ENCODE data around the gene REEP6. TPM values are rescaled to one million over a fixed set of nuclear protein-coding genes. Genes with fewer than 3 reads are reported as not detected.

Gene REEP6
- total RNA-seq, 1 donor from 2014 or later, result 4.8 TPM

GRCh38 chr19:1450735-1451731 lies 39.9 kb upstream of the REEP6 start:
- H3K9ac ChIP-seq, result no peak overlapping the region

GRCh38 chr19:1451916-1452801 lies 38.8 kb upstream of the REEP6 start:
- Mint-ChIP-seq H3K27ac (peak overlapping the region; percentile 50), H3K4me3 (peak overlapping the region; percentile 71), H3K27me3 (ENCODE audit: insufficient read depth, low read depth) (peaks cover 25% of the 10 kb centered on the region), H3K9me3 (no peaks in the 10 kb centered on the region), H3K4me1 (peaks cover 54% of the 10 kb centered on the region), H3K36me3 (peaks cover 9% of the 10 kb centered on the region)
- peak; percentile 91 for DNase-seq (ENCODE audit: low spot score)
- Histone ChIP-seq H3K27me3 (peaks cover 98% of the 10 kb centered on the region), H3K4me2 (peak overlapping the region; percentile 67), H3K9ac (no peak overlapping the region), H3K36me3 (no peaks in the 10 kb centered on the region), H3K4me3 (no peak overlapping the region), H3K79me2 (ENCODE audit: low read depth) (no peaks in the 10 kb centered on the region), H3K4me1 (peaks cover 30% of the 10 kb centered on the region), H4K20me1 (ENCODE audit: low read depth) (peaks cover 71% of the 10 kb centered on the region), H2AFZ (replicated peaks) (no peak overlapping the region), H3F3A (ENCODE audit: low read depth) (peaks cover 56% of the 10 kb centered on the region), H3K27ac (no peak overlapping the region), H3K9me3 (ENCODE audit: low read depth) (no peaks in the 10 kb centered on the region)
- no peak for TF ChIP-seq EZH2 (IDR thresholded peaks at IDR 0.05)
- TF ChIP-seq CTCF (IDR thresholded peaks at IDR 0.05), result no peak
- no peak for TF ChIP-seq EZH2phosphoT487 (IDR thresholded peaks at IDR 0.05)

More at GRCh38 chr19:1450735-1451731, 39.9 kb upstream of the REEP6 start:
- Histone ChIP-seq H3K27me3 (peaks cover 98% of the 10 kb centered on the region), H3K9me3 (ENCODE audit: low read depth) (no peaks in the 10 kb centered on the region), H3K79me2 (ENCODE audit: low read depth) (no peaks in the 10 kb centered on the region), H3K4me2 (peak overlapping the region; percentile 76), H4K20me1 (ENCODE audit: low read depth) (peaks cover 67% of the 10 kb centered on the region), H3K27ac (no peak overlapping the region), H2AFZ (replicated peaks) (no peak overlapping the region), H3K4me3 (peak overlapping the region; percentile 46), H3K4me1 (peaks cover 33% of the 10 kb centered on the region), H3K36me3 (no peaks in the 10 kb centered on the region), H3F3A (ENCODE audit: low read depth) (peaks cover 64% of the 10 kb centered on the region)
- no peak for DNase-seq (ENCODE audit: low spot score)
- H3K4me1 Mint-ChIP-seq, result peaks cover 56% of the 10 kb centered on the region
- H3K9me3 Mint-ChIP-seq, result no peaks in the 10 kb centered on the region
- peak overlapping the region; percentile 96 for H3K27ac Mint-ChIP-seq
- TF ChIP-seq CTCF (IDR thresholded peaks at IDR 0.05) (no peak), EZH2 (IDR thresholded peaks at IDR 0.05) (no peak), EZH2phosphoT487 (IDR thresholded peaks at IDR 0.05) (no peak)
- H3K27me3 Mint-ChIP-seq (ENCODE audit: insufficient read depth, low read depth), result peaks cover 25% of the 10 kb centered on the region
- H3K36me3 Mint-ChIP-seq, result peaks cover 9% of the 10 kb centered on the region
- peak overlapping the region; percentile 88 for H3K4me3 Mint-ChIP-seq

DNA sequence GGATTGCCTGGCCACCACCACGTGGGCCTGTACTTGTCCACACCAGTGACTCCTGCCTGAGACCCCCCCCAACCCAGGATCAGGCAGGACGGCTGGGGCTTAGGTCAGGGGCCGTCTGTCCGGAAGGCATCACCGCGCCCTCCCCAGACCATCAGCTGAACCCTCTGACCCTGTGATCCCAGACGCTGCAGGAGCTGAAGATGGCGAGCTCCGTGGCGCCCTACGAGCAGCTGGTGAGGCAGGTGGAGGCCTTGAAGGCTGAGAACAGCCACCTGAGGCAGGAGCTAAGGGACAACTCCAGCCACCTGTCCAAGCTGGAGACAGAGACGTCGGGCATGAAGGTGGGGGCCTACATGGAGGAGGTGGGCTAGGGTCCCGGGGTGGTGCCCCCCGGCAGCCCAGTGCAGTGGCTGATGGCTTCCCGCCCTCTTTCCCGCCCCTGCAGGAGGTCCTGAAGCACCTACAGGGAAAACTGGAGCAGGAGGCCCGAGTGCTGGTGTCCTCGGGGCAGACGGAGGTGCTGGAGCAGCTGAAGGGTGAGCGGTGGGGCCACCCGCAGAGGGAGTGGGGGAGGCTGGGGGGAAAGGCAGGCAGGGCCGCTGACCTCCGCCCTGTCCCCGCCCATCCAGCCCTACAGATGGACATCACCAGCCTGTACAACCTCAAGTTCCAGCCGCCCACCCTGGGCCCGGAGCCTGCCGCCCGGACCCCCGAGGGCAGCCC lies 38.0 kb upstream of the REEP6 start:
- peaks cover 21% of the 10 kb centered on the region for H3K27me3 Mint-ChIP-seq (ENCODE audit: insufficient read depth, low read depth)

More for the DNA sequence above, 38.0 kb upstream of the REEP6 start:
- Mint-ChIP-seq H3K27ac (no peak overlapping the region), H3K4me1 (peaks cover 49% of the 10 kb centered on the region), H3K4me3 (peak overlapping the region; percentile 71), H3K9me3 (no peaks in the 10 kb centered on the region), H3K36me3 (peaks cover 12% of the 10 kb centered on the region)
- peaks cover 52% of the 10 kb centered on the region for H3F3A ChIP-seq (ENCODE audit: low read depth)
- TF ChIP-seq CTCF (IDR thresholded peaks at IDR 0.05), result no peak
- TF ChIP-seq EZH2 (IDR thresholded peaks at IDR 0.05), result no peak
- no peak for TF ChIP-seq EZH2phosphoT487 (IDR thresholded peaks at IDR 0.05)
- H4K20me1 ChIP-seq (ENCODE audit: low read depth), result peaks cover 71% of the 10 kb centered on the region
- H3K9me3 ChIP-seq (ENCODE audit: low read depth), result no peaks in the 10 kb centered on the region
- H3K27me3 ChIP-seq, result peaks cover 98% of the 10 kb centered on the region
- no peak overlapping the region for H3K4me3 ChIP-seq
- no peak for DNase-seq (ENCODE audit: low spot score)
- H3K9ac ChIP-seq, result no peak overlapping the region
- H3K79me2 ChIP-seq (ENCODE audit: low read depth), result no peaks in the 10 kb centered on the region
- H3K36me3 ChIP-seq, result no peaks in the 10 kb centered on the region
- no peak overlapping the region for H3K27ac ChIP-seq
- H2AFZ ChIP-seq (replicated peaks), result no peak overlapping the region
- H3K4me1 ChIP-seq, result peaks cover 30% of the 10 kb centered on the region
- peak overlapping the region; percentile 67 for H3K4me2 ChIP-seq
